CD4-positive, alpha-beta T cell treated with Interleukin-10 for 1 hour (primary cell): Measurements from ENCODE around the gene TSPYL2.
A peak's percentile ranks its signal among the peaks of the same experiment; 100 is the strongest.

Experiments
- DNase-seq: peaks from one replicate; pipeline ENCODE4 v3.0.0-alpha.2; 2020

Gene TSPYL2

DNA sequence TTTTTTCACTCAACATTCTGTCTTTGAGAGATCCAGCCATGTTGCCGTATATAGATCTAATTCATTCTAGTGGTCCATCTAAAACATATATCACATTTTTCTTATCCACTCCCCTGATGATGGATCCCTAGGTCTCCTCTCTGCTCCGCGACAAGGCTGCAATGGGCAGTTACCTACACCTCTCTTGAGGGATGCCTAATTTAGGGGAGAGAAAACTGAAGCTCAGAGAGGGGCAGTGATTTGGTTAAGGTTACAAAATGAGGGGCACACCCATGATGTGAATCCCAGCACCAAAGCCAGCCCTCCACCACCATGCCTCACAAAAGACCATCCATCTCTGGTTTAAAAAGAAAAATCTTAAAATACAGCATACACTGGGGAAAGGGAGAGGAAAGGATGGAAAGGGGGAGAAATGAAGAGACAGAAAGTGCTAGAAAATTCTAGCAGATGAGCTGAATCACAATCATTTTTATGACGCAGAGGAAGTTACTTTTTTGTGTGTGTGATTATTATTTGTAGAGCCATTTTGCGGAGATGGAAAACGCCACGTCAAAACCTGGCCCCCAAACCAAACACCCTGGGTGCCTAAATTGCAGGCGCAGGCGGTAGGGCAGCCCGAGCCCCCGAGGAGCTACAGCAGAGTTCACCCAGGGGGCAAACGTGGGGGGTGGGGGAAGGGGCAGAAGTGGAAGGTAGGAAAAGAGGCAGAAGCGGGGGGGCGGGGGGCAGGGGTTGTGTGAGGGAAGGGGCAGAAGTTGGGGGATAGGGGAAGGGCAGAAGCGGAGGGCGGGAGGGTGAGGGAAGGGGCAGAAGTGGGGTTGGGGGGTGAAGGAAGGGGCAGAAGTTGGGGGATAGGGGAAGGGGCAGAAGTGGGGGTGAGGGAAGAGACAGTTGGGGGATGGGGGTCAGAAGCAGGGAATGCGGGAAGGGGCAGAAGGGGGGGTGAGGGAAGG is 1.3 kb upstream of the TSPYL2 start:
- peak; percentile 51 for DNase-seq

DNA sequence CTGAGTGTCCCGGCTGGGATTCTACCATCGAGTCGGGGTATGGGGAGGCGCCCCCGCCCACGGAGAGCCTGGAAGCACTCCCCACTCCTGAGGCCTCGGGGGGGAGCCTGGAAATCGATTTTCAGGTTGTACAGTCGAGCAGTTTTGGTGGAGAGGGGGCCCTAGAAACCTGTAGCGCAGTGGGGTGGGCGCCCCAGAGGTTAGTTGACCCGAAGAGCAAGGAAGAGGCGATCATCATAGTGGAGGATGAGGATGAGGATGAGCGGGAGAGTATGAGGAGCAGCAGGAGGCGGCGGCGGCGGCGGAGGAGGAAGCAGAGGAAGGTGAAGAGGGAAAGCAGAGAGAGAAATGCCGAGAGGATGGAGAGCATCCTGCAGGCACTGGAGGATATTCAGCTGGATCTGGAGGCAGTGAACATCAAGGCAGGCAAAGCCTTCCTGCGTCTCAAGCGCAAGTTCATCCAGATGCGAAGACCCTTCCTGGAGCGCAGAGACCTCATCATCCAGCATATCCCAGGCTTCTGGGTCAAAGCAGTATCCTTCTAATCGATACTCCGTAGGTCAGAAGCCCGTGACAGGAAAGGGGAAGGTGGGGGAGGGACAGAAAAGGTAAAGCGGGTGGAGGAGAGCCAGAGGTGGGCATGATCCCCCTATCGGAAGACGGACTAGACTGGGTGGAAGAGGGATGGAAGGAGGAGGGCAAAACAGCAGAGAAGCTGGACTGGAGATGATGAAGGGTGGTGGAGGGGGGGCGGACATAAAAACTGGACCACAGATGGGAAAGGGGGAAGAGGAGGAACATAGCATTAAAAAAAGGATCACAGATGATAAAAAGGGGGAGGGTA is 828 bp downstream of the TSPYL2 start:
- DNase-seq, result no peak

DNA sequence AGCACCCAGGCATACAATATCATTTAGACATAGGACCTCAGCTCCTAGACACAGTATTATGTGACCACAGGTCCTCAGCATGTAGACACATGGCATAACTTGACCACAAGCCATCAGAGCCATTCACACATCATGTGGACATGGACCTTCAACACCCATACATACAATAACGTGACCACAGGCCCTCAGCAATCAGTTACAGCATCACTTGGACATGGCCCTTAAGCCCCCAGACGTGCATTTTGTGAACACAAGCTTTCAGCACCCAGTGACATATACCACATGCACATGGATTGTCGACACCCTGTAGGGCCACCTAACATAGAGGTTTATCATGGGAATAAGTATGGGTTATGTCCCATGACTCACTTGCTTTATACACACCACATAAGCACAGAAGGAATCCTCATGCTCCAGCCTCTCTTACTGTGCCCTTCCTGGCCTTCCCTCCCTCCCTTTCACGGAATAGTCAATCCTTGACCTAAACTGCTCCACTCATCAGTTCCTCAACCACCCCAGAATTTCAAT is 1.9 kb downstream of the TSPYL2 start:
- DNase-seq, result peak; percentile 21

DNA sequence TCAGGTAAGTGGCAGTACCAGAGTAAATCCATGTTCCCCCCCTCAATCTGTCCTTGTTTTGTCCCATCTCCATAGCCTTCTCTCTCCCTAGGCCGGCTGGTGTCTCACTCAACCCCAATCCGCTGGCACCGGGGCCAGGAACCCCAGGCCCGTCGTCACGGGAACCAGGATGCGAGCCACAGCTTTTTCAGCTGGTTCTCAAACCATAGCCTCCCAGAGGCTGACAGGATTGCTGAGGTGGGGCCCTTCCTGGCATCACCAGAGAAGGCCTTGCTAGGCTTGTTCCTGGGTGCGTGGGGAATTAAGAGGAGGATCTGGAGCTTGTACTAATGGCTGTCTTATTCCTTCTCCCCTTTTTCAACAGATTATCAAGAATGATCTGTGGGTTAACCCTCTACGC is 2.7 kb downstream of the TSPYL2 start:
- DNase-seq, result no peak

DNA sequence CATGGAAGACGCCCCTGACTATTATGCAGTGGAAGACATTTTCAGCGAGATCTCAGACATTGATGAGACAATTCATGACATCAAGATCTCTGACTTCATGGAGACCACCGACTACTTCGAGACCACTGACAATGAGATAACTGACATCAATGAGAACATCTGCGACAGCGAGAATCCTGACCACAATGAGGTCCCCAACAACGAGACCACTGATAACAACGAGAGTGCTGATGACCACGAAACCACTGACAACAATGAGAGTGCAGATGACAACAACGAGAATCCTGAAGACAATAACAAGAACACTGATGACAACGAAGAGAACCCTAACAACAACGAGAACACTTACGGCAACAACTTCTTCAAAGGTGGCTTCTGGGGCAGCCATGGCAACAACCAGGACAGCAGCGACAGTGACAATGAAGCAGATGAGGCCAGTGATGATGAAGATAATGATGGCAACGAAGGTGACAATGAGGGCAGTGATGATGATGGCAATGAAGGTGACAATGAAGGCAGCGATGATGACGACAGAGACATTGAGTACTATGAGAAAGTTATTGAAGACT is 3.6 kb downstream of the TSPYL2 start:
- DNase-seq, result peak; percentile 45

DNA sequence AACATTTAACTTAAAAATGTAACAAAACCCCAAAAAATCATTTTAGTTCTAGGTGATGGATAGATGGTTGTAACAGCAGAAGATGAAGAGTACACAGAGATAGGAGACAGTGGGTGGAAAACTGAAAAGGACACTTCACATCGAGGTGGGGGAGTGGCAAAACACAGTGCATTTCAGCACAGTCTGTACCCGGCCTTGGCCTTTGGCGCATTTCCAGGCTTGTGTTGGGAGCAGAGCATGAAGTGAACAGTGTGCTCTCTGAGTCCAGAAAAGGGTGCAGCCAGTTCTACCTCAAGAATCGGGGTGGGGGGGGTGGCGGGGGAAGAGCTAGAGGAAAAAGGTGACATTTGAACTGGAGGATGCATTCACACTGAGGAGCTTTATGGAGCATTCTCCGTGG is 4.3 kb downstream of the TSPYL2 start:
- no peak for DNase-seq

DNA sequence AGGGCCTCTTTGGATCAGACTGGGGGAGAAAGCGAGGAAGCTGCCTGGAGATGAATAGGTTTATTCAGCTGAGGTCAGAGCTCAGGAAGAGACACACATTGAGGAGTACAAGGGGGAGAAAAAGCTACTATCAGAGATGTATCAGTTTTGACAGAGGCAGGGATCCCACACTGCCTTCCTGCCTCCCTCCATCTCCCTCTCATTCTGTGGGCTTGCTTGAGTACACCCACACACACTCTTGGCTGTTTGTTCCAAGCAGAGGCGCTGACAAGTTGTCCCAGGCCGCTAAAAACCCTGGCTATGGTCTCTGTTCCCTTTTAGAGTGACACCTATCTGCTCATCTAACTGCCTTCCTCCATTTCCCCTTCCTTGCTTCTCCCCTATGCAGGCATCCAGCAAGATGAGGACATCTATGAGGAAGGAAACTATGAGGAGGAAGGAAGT is 5.2 kb downstream of the TSPYL2 start:
- DNase-seq, result peak; percentile 24

DNA sequence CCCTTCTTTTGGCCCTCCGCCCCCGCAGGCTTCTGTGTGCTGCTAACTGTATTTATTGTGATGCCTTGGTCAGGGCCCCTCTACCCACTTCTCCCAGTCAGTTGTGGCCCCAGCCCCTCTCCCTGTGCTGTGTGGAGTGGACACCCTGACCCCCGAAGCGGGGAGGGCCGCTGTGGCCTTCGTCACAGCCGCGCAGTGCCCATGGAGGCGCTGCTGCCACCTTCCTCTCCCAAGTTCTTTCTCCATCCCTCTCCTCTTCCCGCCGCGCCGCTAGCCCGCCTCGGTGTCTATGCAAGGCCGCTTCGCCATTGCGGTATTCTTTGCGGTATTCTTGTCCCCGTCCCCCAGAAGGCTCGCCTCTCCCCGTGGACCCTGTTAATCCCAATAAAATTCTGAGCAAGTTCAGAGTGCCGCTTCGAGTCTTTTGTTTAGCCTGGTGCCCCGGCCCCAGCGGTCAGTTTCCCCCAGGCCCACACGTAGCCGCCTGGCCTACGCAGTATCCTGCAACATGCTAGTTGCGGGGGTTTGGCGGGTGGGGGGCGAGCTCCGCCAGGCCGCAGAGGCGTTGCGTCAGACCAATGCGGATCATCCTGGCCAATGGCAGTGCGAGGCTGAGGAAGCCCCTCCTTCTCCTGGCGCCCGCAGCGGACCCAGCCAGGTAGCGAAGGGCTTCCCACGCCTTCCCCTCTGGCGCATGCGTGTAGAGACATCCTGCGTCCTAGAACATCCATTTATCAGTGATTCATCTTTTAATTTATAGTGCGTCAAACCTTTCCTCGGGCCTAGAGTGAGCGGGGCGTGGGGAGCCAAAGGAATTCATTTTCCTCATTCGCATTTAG is 6.2 kb downstream of the TSPYL2 start:
- peak; percentile 90 for DNase-seq

DNA sequence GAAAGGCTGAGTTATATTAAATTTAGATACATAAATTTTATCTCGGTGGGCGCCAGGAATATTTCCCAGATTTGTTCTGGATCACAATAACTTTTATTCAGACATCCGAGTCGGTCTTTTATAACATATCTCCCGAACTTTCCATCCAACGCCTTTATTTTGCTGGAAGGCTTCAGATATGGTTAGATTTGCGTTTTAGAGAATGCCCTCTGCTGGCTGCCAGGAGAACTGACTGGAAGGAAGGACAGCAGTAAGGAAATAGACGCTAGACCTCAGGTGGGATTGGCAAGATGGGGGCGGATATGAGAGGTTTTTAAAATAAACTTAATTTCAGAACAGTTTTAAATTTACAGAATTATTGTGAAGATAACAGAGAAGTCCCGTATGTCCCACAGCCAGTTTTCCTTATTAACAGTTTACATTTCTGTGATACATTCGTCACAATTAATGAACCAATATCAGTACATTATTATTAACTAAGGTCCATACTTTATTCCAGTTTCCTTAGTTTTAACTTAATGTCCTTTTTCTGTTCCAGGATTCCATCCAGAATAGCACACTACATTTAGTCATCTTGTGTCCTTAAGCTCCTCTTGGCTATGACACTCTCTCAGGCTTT is 7.2 kb downstream of the TSPYL2 start:
- DNase-seq, result peak; percentile 72

DNA sequence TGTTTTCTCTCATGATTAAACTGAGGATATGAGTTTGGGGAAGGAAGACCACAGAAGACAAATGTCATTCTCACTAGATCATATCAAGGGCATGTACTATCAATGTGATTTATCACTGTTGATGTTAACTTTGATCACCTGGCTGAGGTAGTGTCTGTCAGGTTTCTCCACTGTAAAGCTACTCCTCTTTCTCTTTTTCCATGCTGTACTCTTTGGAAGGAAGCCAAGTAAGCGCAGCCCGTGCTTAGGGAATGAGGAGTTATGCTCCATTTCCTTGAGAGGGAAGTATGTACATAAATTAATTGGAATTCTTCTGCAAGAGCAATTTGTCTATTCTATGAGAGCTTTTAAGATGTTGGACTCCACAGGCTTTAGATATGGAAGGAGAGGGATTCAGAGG is 7.8 kb downstream of the TSPYL2 start:
- DNase-seq, result no peak

DNA sequence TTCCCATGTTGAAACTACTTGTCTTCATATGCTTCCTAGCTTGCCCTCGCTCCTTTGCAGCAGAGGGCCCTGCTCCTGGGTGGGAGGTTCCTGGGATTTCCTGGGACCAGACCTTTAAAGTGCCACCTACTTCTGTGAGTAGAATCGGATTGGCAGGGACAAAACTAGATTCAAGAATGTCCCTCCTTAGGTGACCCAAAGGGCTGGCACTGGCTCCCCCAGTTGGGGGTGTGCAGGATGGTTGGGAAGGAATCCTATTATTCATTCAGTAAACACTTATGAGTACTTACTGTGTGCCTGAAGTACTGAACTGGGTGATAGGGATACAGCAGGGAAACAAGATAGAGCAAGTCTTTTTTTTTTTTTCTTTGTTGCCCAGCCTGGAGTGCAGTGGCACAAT is 9.2 kb downstream of the TSPYL2 start:
- DNase-seq, result no peak

DNA sequence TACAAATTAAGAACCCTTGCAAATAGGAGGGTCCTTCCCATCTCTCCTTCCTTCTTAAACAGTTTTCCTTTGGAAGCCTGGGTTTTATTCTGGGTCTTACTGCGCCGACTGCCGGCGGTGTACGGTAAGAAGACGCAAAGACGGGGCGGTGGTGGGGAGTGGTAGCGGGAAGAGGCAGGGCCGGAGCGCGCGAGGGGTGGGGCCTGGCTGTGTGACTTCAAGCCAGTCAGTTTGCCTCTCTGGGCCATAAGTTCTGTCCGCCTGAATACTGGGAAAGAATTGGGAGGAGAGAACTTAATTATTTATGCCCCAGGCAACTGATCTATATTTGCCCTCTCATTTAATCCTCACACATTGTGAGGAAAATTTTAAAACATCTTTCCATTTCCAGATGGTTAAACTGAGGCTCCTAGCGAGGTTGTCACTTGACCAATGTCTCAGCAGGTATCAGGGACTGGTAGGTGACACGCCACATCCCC is 11.0 kb downstream of the TSPYL2 start:
- DNase-seq, result peak; percentile 80

DNA sequence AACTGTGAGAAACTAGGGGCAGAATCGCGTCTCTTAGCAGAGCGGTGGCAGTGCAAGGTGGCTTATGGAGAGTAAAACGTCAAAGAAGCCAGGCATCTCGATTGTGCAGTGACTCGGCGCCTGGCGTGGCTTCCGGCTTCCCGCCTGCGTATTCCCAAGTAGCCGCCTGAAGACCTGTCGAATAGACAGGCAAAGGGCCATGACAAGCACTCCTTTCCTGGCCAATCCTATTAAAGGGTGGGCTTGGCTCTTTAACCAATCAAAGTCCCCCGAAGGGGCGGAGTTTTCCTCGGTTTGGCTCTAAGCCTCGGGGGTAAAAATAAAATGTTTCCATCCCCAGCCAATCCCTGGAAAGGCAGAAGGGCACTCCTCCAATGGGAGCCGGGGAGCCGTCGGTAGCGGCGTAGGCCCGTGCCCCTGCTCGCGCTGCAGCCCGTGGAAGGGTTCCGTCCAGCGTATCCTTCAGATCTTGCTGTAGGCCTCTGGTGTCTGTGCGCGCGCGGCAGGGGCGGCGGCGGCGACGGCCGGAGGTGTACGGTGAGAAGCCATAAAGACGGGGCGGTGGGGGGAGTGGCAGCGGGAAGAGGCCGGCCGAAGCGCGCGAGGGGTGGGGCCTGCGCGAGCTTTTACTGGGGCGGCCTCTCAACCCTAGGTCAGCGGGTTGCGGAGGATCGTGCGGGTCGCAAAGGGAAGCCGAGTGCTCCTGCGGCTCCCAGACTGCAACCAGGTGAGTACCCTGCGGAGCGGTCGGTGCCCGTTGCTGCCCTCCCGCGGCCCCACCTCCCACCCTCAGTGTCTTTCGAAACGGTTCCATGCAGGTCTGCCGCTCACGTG is 11.8 kb downstream of the TSPYL2 start, which contains the start of gene KANTR:
Gene KANTR (plus strand): TSS at position 395 of the 834 bp plus-strand sequence. CDS start 30,131 bp downstream, outside the sequence.
- peak; percentile 90 for DNase-seq

DNA sequence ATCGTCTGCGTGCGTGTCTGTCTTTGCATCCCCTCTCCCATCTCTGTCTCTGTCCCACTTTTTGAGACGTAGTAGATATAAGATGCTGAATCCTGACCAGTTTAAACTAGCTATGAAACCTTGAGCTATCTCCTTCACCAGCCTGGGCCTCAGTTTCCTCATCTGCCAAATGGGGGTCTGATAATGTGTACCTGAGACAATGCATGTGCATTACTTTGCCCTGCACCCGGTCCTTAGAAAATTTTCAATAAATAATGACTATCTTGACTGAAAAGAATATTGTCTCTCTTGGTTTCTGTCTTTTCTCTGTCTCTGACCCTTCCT is 12.4 kb downstream of the TSPYL2 start:
- no peak for DNase-seq

DNA sequence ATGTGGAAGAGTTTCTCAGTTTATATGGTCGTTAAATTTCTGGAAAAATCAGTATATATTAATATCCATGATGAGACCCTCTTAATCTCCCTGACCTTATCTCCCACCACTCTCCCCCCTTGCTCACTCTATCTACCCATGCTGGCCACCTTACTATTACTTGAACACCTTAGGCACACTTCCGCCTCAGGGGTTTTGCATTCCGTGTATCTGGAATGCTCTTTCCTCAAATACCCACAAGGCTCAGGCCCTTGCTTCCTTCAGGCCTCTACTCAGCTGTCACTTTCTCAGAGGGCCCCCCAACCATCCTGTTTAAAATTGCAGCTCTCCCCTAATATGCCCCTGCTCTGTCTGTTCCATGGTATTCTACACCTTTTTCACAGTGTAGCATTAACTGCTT is 13.6 kb downstream of the TSPYL2 start:
- DNase-seq, result no peak

DNA sequence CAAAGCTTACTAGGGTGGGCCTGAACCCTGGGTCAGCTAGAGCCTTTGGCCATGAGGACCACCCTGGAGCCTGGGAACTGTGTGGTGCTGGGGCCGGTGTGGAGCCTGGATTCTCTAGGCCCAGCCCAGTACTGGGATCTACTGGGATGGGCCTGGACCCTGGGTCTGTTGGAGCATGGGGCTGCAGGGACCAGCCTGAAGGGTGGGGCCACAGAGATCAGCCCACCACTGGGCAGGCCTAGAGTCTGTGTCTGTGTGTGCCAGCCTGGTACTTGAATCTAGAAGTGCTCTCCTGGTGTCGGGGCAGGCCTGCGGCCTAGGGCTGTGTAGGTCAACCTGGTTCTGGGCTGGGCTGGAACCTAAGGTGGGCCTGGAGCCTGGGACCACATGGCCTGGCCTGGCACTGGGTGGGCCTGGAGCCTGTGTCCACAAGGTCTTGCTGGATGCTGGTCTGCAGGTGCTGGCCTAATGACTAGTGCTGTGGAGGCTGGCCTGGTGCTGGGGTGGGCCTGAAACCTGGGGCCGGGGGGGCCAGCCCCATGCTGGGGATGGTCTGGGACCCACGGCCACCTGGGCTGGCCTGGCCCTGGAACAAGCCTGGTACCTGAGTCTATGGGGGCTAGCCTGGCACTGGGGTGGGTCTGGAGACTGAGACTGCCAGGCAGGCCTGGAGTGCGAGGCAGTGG is 32.8 kb downstream of the TSPYL2 start:
- no peak for DNase-seq

DNA sequence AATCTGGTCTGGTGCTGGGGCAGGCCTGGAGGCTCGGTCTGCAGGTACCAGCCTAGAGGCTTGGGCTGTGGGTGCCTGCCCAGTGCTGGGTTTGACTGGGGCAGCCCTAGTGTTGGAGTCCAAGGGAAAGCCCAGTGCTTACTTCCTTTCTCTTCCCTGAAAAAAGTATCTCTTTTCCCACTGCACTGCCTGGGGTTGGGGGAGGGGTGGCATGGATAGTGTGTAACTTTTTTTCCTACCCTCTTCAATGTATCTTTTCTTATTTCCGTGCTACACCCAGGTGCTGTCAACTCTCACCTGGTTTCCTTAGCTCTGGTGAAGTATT is 33.3 kb downstream of the TSPYL2 start:
- DNase-seq, result no peak

DNA sequence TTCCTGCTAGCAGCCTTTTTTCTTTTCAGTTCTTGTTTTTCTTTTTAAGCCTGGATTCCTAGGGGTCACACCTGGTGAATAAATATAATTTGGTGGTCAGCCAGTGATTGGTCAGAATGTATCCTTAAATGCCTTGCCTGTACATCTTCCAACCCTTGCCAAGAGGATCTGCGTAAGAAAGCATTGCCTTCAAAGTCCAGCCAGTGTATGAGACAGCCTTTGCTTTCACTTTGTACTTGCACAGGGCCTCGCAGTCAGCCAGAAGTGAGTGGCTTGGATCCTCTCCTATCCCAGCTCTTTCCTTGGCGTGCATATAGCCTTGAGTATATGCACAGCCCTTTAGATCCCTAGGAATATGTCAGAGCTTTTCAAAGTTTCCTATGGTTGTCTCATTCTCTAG is 33.9 kb downstream of the TSPYL2 start:
- no peak for DNase-seq

DNA sequence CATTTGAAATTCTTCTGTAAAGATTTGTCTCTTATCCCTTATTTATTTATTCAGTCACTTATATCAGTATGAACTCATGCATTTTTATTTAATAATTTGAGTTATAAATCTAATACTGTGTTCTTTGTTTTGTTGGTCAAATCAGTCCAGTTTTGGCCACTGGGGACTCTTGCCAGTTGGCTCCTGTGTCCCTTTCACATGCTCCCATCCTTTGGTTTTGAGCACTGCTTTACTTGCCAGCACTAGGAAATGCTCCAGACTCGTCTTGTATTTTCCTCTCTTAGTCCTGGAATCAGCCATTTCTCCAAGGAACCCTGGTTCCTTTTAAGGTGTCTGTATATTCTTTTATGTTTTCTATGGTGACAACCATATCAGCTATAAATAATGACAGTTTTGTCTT is 39.8 kb downstream of the TSPYL2 start:
- no peak for DNase-seq

DNA sequence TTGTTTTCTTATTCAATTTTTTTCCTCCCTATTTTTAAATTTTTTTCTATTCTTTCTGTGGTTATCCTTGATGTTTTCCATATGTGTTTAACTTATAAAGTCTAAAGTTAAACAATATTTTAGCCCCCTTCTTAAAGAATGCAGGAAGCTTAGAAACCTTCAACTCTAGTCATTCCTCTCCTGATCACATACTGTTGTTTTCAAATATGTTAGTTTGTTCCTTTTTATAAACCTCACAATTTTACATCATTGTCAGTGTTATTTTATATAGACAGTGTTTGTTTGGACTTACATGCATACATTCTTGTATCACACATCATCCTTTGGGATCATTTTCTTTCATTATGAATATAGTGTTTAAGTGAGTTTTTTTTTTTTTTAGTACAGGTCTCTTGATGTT is 43.3 kb downstream of the TSPYL2 start:
- no peak for DNase-seq
